NCI-H1694 treated with DMSO at 0.1 percent for 48 hours (cell line): ENCODE measurements around the gene UCMA.

Source experiments
- DNase-seq: peaks from one replicate; lab custom pipeline; 2025; lab: John Stamatoyannopoulos, UW

Gene UCMA

GRCh38 chr10:13187135-13187534, 47.0 kb downstream of the UCMA start:
- no peak for DNase-seq

DNA sequence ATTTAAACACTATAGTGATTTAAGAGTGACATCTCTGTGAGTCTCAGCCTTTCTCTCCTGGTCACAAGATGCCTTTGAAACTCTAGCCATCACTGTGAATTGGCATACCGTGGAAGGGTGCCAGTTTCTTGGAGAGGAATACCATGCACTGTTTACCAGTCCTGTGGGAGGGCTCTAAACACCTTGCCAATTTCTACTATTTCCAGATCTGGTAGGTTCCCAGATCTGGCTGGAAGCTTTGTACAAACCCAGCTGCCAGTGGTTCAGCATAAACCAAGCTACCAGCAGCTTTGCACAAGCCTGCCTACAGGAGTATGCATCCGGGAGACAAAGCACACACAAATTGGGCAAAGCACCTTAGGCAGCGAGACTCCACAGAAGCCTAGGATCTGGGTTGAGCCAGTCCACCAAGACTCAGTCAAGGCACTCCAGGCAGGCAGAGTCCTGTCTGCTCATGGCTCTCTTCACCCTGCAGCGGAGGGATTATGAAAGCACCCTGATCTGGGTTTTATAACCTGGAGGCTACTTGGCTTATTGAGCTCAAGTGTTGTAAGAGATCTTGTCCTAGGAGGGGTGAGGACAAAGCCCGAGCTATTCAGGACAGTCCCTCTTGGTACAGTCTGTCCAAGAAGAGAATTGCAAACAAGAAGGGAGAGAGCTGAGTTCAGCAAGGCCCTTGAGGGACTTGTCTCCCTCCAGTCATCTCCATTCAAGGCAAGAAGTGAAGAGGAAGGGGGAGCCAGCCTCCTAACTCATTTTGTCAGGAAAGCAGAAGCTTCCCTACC, 49.3 kb downstream of the UCMA start:
- DNase-seq: no peak

DNA sequence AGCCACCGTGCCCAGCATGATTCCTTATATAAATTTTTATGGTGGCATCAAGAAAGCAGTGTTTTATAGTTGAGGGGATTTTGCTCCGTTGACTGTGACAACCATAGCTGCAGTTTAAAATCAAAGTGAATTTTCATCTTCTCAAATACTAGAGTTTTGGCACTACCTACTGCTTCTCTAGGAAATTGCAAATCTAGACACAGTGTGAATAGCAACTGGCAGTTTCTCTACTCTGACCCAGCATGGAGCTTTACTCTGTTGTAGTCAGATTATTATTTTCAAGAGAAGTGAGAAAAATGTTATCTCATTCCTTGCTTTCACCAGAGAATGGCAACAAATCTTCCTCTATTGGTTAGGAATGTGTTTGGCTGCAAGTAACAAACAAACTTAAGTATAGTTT, 49.9 kb downstream of the UCMA start:
- DNase-seq: no peak

DNA sequence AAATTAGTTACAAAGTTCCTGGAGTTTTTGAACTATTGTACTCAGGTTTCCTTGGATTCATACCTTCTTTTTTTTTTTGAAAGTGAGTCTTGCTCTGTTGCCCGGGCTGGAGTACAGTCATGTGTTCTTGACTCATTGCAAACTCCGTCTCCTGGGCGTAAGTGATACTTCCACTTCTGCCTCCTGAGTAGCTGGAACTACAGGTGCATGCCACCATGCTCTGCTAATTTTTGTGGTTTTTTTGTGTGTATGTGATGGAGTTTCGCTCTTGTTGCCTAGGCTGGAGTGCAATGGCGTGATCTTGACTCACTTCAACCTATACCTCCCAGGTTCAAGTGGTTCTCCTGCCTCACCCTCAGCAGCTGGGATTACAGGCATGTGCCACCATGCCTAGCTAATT, 50.5 kb downstream of the UCMA start:
- DNase-seq: no peak

DNA sequence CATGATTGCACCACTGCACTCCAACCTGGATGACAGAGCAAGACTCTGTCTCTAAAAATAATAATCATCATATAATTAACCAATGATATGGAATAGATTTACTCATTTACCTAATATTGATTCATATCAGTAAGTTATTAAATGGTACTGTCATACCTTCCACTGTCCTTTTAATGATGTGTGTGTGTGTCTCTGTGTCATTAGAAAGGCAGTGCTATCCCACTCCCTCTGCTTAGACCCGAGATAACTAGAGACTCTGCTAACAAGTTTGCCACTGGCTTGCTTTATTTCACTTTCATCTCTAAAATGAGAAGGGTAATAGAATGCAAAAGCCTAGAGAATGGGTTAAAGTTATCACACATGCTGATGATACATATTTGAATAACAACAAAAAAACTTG, 51.8 kb downstream of the UCMA start:
- no peak for DNase-seq

- no peak for DNase-seq
Observed at GRCh38 chr10:13180788-13181187, 53.4 kb downstream of the UCMA start.

DNA sequence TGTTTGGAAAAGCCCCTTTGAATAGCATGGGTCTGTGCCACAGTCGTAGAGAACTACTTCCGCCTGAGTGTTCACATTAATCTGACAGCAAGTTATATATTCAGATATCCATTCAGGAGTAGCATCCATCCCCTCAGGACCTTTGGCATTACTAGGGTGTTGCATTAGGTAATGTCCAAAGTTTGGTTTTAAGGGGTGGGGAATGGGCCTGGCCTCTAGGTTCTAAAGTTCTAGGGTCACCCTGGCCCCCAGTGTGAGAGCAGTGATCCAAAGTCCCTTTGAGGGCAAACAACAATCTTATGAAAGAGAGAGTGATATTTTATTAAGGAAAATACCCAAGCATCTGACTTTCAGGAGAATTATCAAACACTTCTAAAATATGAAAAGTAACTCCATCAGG, 60.6 kb downstream of the UCMA start:
- DNase-seq: no peak
